SK-N-SH (cell line): ENCODE measurements around the gene NEBL. TPM values are rescaled to one million over a fixed set of nuclear protein-coding genes. Genes with fewer than 3 reads are reported as not detected.

Source experiments
- CTCF ChIA-PET: fragments of 300-600, 350-600 bp; formaldehyde crosslinking; extraction: SDS; loops from one replicate; lab custom pipeline; 2021; lab: Yijun Ruan, JAX
- POLR2A ChIA-PET: fragments of 350-600 bp; sonication (Branson Sonifier 250); formaldehyde crosslinking; extraction: SDS; loops from one replicate; lab custom pipeline; 2020; ENCODE audit warnings: antibody characterized with exemption, inconsistent platforms; lab: Yijun Ruan, JAX
- DNase-seq: peaks from one replicate; pipeline ENCODE4 v3.0.0; 2012
- H2AFZ ChIP-seq: fragments of 200-600 bp; sonication (generic); 2 replicates; pipeline ENCODE4 v1.8.1; 2016; ENCODE audit warnings: antibody characterized with exemption, mild to moderate bottlenecking, low read depth
- H3F3A ChIP-seq: fragments of 200-600 bp; sonication (generic); replicated peaks from 2 replicates; pipeline ENCODE3; 2016; ENCODE audit warnings: antibody characterized with exemption, mild to moderate bottlenecking; ENCODE audit not compliant: insufficient read depth
- H3K27ac ChIP-seq, 2 experiments: fragments of 200-500 bp in 1 of 2; fragments of 200-600 bp in 1 of 2; sonication (Bioruptor generic) in 1 of 2; sonication (generic), shearing (Covaris generic) in 1 of 2; 2 replicates each; pipeline versions ENCODE4 v1.5.1 to v1.6.1; 2014 to 2016; ENCODE audit warnings: low read depth in 2 of 2, inconsistent platforms in 1 of 2, low read length in 1 of 2, mild to moderate bottlenecking in 1 of 2, mixed read lengths in 1 of 2
- H3K27me3 ChIP-seq: fragments of 200-600 bp; sonication (generic), shearing (Covaris generic); 2 replicates; pipeline ENCODE4 v1.6.1; 2016; ENCODE audit warnings: mixed run types; ENCODE audit not compliant: insufficient read depth
- H3K36me3 ChIP-seq, 2 experiments: fragments of 200-500 bp in 1 of 2; fragments of 200-600 bp in 1 of 2; sonication (Bioruptor generic) in 1 of 2; sonication (generic) in 1 of 2; replicated peaks in 1 of 2; 2 replicates each; pipeline versions ENCODE3 to v1.5.1; 2014 to 2016; ENCODE audit warnings: low read length in 1 of 2, mild to moderate bottlenecking in 1 of 2; ENCODE audit not compliant: insufficient read depth in 2 of 2, control insufficient read depth in 1 of 2
- H3K4me1 ChIP-seq, 2 experiments: fragments of 200-500 bp in 1 of 2; fragments of 200-600 bp in 1 of 2; sonication (Bioruptor generic) in 1 of 2; sonication (generic), shearing (Covaris generic) in 1 of 2; 2 replicates each; pipeline versions ENCODE4 v1.5.1 to v1.6.1; 2014 to 2016; ENCODE audit warnings: low read depth in 1 of 2, low read length in 1 of 2, mixed run types in 1 of 2; ENCODE audit not compliant: insufficient read depth in 2 of 2, control insufficient read depth in 1 of 2
- H3K4me2 ChIP-seq: fragments of 200-600 bp; sonication (generic), shearing (Covaris generic); 2 replicates; pipeline ENCODE4 v1.6.1; 2017; ENCODE audit warnings: mixed run types
- H3K4me3 ChIP-seq, 2 experiments: fragments of 200-500 bp in 1 of 2; fragments of 200-600 bp in 1 of 2; sonication (Bioruptor generic) in 1 of 2; sonication (generic), shearing (Covaris generic) in 1 of 2; 2 replicates each; pipeline versions ENCODE4 v1.5.1 to v1.8.1; 2014 to 2016; ENCODE audit warnings: low read depth in 2 of 2, inconsistent platforms in 1 of 2, low read length in 1 of 2, mild to moderate bottlenecking in 1 of 2, mixed read lengths in 1 of 2, moderate library complexity in 1 of 2
- H3K79me2 ChIP-seq: fragments of 200-600 bp; sonication (generic); 2 replicates; pipeline ENCODE4 v1.8.1; 2017; ENCODE audit warnings: mild to moderate bottlenecking; ENCODE audit not compliant: insufficient read depth
- H3K9ac ChIP-seq: fragments of 200-600 bp; sonication (generic); 2 replicates; pipeline ENCODE4 v1.6.1; 2017; ENCODE audit warnings: mixed run types
- H3K9me2 ChIP-seq: fragments of 200-600 bp; sonication (generic); 2 replicates; pipeline ENCODE4 v1.6.1; 2017; ENCODE audit warnings: mixed run types
- H3K9me3 ChIP-seq: fragments of 200-600 bp; sonication (generic); 2 replicates; pipeline ENCODE4 v1.6.1; 2017; ENCODE audit warnings: mixed run types, mild to moderate bottlenecking, moderate library complexity
- H4K20me1 ChIP-seq: fragments of 200-600 bp; sonication (generic); 2 replicates; pipeline ENCODE4 v1.6.1; 2017; ENCODE audit warnings: mild to moderate bottlenecking, mixed run types; ENCODE audit not compliant: insufficient read depth
- CHD2 ChIP-seq: fragments of 150-350 bp; IDR thresholded peaks from 2 replicates; pipeline ENCODE4 v1.6.1; 2018; ENCODE audit warnings: low read length; ENCODE audit not compliant: partially characterized antibody
- ELF1 ChIP-seq: IDR thresholded peaks from 2 replicates; pipeline ENCODE4 v1.4.0; 2012
- EP300 ChIP-seq, 2 experiments: IDR thresholded peaks; 2 replicates each; pipeline versions ENCODE4 v1.4.0 to v1.6.1; 2012; ENCODE audit warnings: borderline replicate concordance in 1 of 2, low read depth in 1 of 2, low read length in 1 of 2
- FOSL2 ChIP-seq: IDR thresholded peaks from 2 replicates; pipeline ENCODE4 v1.4.0; 2012; ENCODE audit warnings: low read depth, mild to moderate bottlenecking, moderate library complexity, borderline replicate concordance
- FOXM1 ChIP-seq: IDR thresholded peaks from 2 replicates; pipeline ENCODE4 v1.4.0; 2012; ENCODE audit warnings: low read depth, mild to moderate bottlenecking
- GABPA ChIP-seq: IDR thresholded peaks from 2 replicates; pipeline ENCODE4 v1.4.0; 2012; ENCODE audit warnings: low read depth, mild to moderate bottlenecking
- GATA2 ChIP-seq: sonication (generic); formaldehyde crosslinking; IDR thresholded peaks from 2 replicates; pipeline ENCODE4 v1.5.0; 2020; ENCODE audit warnings: mild to moderate bottlenecking, missing genetic modification reagents
- JUND ChIP-seq: IDR thresholded peaks from 2 replicates; pipeline ENCODE4 v1.4.0; 2012
- MEF2A ChIP-seq: IDR thresholded peaks from 2 replicates; pipeline ENCODE4 v1.4.0; 2012; ENCODE audit warnings: low read depth, borderline replicate concordance
- RAD21 ChIP-seq: IDR thresholded peaks from 2 replicates; pipeline ENCODE4 v1.6.1; 2012; ENCODE audit warnings: mild to moderate bottlenecking, low read length
- RCOR1 ChIP-seq: fragments of 150-350 bp; IDR thresholded peaks from 2 replicates; pipeline ENCODE4 v1.6.1; 2017; ENCODE audit warnings: antibody characterized with exemption, low read length
- RFX5 ChIP-seq: IDR thresholded peaks from 2 replicates; pipeline ENCODE4 v1.6.1; 2012; ENCODE audit warnings: mild to moderate bottlenecking, improper control_type of control experiment, low read length
- RXRA ChIP-seq: IDR thresholded peaks from 2 replicates; pipeline ENCODE4 v1.4.0; 2012; ENCODE audit warnings: low read depth, mild to moderate bottlenecking, borderline replicate concordance
- SIN3A ChIP-seq: IDR thresholded peaks from 2 replicates; pipeline ENCODE4 v1.6.1; 2012; ENCODE audit warnings: low read depth, mild to moderate bottlenecking, low read length, moderate library complexity, borderline replicate concordance
- SMC3 ChIP-seq: IDR thresholded peaks from 2 replicates; pipeline ENCODE4 v1.6.1; 2012; ENCODE audit warnings: low read depth, low read length, improper control_type of control experiment
- TEAD4 ChIP-seq: IDR thresholded peaks from 2 replicates; pipeline ENCODE4 v1.4.0; 2012; ENCODE audit warnings: mild to moderate bottlenecking, borderline replicate concordance; ENCODE audit not compliant: insufficient read depth
- YY1 ChIP-seq: IDR thresholded peaks from 2 replicates; pipeline ENCODE4 v1.4.0; 2012; ENCODE audit warnings: low read depth, mild to moderate bottlenecking
- WGBS: methylation state at CpG from one replicate; pipeline ENCODE4 v1.1.6; 2017; ENCODE audit warnings: low lambda C conversion rate; 5-methylcytosine and 5-hydroxymethylcytosine counted together
- polyA plus RNA-seq, 3 experiments: library from polyadenylated mRNA; depleted of rRNA; stranded (reverse); fragments of >200 nt; gene quantifications; 2 replicates each; pipeline ENCODE4 v1.2.3, GENCODE V29; 2012
- TF ChIP-seq, protein P1 (sequence below): fragments of 150-350 bp; IDR thresholded peaks from 2 replicates; pipeline ENCODE4 v1.6.1; 2016; ENCODE audit warnings: mild to moderate bottlenecking, low read depth, low read length
- TF ChIP-seq, protein P2 (sequence below): fragments of 200-600 bp; sonication (generic); IDR thresholded peaks from 2 replicates; pipeline ENCODE4 v1.6.1; 2017; ENCODE audit warnings: antibody characterized with exemption, mild to moderate bottlenecking, moderate library complexity
- TF ChIP-seq, protein P3 (sequence below): IDR thresholded peaks from 2 replicates; pipeline ENCODE4 v1.4.0; 2012; ENCODE audit warnings: low read depth, borderline replicate concordance
- TF ChIP-seq, protein P4 (sequence below): IDR thresholded peaks from 2 replicates; pipeline ENCODE4 v1.4.0; 2012; ENCODE audit warnings: low read depth

Gene NEBL
- polyA plus RNA-seq, 1 of the 3 experiments (the other 2 are of a cell fraction), result 0.58 TPM

DNA sequence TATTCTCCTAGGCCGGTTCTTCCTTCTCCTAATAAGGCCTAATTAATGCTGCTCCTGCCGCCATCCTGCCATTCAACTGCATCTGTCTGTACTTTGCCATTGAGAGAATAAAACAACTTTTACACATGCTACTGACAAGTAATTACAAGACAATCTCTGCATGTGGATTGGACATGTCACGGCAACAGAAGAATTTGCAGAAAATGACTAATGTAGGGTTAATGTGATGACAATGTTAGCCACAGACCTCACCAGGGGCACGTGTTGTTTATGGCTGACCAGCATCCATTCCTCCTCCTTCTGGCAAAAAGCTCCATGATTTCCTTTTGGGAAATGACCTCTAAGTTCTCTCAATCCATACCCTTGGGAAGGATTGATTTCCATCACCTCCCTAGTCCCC, 58.0 kb downstream of the NEBL start:
- Histone ChIP-seq H3K4me3 (no peak overlapping the region), H3K27ac (no peak overlapping the region), H3F3A (no peaks in the 10 kb centered on the region), H3K9me3 (no peaks in the 10 kb centered on the region), H3K9me2 (no peaks in the 10 kb centered on the region), H3K4me2 (no peak overlapping the region), H4K20me1 (no peaks in the 10 kb centered on the region), H3K9ac (no peak overlapping the region), H3K36me3 (peaks cover 0 to 17% of the 10 kb centered on the region in 2 experiments), H3K4me1 (no peaks in the 10 kb centered on the region), H3K79me2 (no peaks in the 10 kb centered on the region), H3K27me3 (no peaks in the 10 kb centered on the region), H2AFZ (no peak overlapping the region)
- WGBS, result 67% methylated on average over 4 of the region's 4 CpGs
- ChIA-PET CTCF (no interaction called here), POLR2A (no interaction called here)
- no peak for DNase-seq
- TF ChIP-seq SIN3A, result no peak
- no peak for TF ChIP-seq TEAD4
- no peak for TF ChIP-seq FOSL2
- no peak for TF ChIP-seq RAD21
- TF ChIP-seq RCOR1, result no peak
- no peak for TF ChIP-seq RXRA
- no peak for TF ChIP-seq JUND
- TF ChIP-seq, protein P1, sequence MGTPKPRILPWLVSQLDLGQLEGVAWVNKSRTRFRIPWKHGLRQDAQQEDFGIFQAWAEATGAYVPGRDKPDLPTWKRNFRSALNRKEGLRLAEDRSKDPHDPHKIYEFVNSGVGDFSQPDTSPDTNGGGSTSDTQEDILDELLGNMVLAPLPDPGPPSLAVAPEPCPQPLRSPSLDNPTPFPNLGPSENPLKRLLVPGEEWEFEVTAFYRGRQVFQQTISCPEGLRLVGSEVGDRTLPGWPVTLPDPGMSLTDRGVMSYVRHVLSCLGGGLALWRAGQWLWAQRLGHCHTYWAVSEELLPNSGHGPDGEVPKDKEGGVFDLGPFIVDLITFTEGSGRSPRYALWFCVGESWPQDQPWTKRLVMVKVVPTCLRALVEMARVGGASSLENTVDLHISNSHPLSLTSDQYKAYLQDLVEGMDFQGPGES, result no peak
- TF ChIP-seq, protein P2, sequence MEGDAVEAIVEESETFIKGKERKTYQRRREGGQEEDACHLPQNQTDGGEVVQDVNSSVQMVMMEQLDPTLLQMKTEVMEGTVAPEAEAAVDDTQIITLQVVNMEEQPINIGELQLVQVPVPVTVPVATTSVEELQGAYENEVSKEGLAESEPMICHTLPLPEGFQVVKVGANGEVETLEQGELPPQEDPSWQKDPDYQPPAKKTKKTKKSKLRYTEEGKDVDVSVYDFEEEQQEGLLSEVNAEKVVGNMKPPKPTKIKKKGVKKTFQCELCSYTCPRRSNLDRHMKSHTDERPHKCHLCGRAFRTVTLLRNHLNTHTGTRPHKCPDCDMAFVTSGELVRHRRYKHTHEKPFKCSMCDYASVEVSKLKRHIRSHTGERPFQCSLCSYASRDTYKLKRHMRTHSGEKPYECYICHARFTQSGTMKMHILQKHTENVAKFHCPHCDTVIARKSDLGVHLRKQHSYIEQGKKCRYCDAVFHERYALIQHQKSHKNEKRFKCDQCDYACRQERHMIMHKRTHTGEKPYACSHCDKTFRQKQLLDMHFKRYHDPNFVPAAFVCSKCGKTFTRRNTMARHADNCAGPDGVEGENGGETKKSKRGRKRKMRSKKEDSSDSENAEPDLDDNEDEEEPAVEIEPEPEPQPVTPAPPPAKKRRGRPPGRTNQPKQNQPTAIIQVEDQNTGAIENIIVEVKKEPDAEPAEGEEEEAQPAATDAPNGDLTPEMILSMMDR, result no peak
- TF ChIP-seq YY1, result no peak
- TF ChIP-seq GABPA, result no peak
- no peak for TF ChIP-seq MEF2A

DNA sequence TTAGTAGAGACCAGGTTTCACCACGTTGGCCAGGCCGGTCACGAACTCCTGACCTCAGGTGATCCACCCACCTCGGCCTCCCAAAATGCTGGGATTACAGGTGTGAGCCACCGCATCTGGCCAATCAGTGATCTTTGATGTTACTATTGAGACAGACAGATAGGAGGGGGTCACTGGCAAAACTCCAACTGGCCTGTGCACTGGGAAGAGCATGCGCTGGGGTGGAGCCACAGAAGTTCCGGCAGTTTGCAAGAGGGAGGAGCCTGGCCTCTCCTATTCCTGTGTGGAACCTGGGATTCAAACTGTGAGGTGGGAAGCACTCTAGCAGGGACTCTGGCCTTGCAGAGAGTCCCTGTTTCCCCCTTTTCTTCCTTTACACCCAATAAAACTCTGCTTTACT, 60.7 kb downstream of the NEBL start:
- ChIA-PET CTCF (interaction anchor here (1.0 kb wide), 1 partner anchor 19 kb away, joined by 3 read pairs; no protein-coding TSS in a partner anchor), POLR2A (no interaction called here)
- Histone ChIP-seq H3F3A (no peaks in the 10 kb centered on the region), H3K27ac (no peak overlapping the region), H3K4me1 (no peaks in the 10 kb centered on the region), H3K9me2 (no peaks in the 10 kb centered on the region), H3K9me3 (no peaks in the 10 kb centered on the region), H3K27me3 (no peaks in the 10 kb centered on the region), H4K20me1 (no peaks in the 10 kb centered on the region), H3K36me3 (peaks cover 0 to 13% of the 10 kb centered on the region in 2 experiments), H3K4me3 (no peak overlapping the region), H2AFZ (no peak overlapping the region), H3K9ac (no peak overlapping the region), H3K79me2 (no peaks in the 10 kb centered on the region), H3K4me2 (no peak overlapping the region)
- TF ChIP-seq, protein P3, sequence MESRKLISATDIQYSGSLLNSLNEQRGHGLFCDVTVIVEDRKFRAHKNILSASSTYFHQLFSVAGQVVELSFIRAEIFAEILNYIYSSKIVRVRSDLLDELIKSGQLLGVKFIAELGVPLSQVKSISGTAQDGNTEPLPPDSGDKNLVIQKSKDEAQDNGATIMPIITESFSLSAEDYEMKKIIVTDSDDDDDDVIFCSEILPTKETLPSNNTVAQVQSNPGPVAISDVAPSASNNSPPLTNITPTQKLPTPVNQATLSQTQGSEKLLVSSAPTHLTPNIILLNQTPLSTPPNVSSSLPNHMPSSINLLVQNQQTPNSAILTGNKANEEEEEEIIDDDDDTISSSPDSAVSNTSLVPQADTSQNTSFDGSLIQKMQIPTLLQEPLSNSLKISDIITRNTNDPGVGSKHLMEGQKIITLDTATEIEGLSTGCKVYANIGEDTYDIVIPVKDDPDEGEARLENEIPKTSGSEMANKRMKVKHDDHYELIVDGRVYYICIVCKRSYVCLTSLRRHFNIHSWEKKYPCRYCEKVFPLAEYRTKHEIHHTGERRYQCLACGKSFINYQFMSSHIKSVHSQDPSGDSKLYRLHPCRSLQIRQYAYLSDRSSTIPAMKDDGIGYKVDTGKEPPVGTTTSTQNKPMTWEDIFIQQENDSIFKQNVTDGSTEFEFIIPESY, result no peak
- TF ChIP-seq, protein P2, result no peak
- no peak for TF ChIP-seq SMC3
- no peak for TF ChIP-seq CHD2
- TF ChIP-seq, protein P4, sequence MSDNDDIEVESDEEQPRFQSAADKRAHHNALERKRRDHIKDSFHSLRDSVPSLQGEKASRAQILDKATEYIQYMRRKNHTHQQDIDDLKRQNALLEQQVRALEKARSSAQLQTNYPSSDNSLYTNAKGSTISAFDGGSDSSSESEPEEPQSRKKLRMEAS, result no peak
- TF ChIP-seq EP300 (IDR thresholded peaks at IDR 0.05; ENCODE audit: borderline replicate concordance in 1 of 2, low read depth in 1 of 2, low read length in 1 of 2), result no peak
- TF ChIP-seq JUND, result no peak
- TF ChIP-seq RCOR1, result no peak
- TF ChIP-seq TEAD4, result no peak
- no peak for TF ChIP-seq ELF1
- TF ChIP-seq GATA2 (CRISPR knock-in tag), result no peak
- TF ChIP-seq FOXM1, result no peak
- TF ChIP-seq RFX5, result no peak
- no peak for TF ChIP-seq RXRA
- DNase-seq, result no peak
- WGBS, result 91% methylated on average over 7 of the region's 7 CpGs
